Epithelial cell of esophagus (primary cell): ENCODE measurements around the gene SP5.

ENCODE experiments used
- DNase-seq: peaks from one replicate; pipeline ENCODE4 v3.0.0; 2010; ENCODE audit warnings: low read depth
- H3K4me3 ChIP-seq: 2 replicates; pipeline ENCODE4 v1.5.1; 2011; ENCODE audit warnings: mild to moderate bottlenecking, low read length, control low read depth
- TF ChIP-seq, protein P1 (sequence below): IDR thresholded peaks from 2 replicates; pipeline ENCODE4 v1.5.1; 2011; ENCODE audit warnings: low read depth, mild to moderate bottlenecking, low read length, control low read depth, inconsistent platforms; ENCODE audit not compliant: insufficient read depth; ENCODE audit errors: missing control alignments

Gene SP5

DNA sequence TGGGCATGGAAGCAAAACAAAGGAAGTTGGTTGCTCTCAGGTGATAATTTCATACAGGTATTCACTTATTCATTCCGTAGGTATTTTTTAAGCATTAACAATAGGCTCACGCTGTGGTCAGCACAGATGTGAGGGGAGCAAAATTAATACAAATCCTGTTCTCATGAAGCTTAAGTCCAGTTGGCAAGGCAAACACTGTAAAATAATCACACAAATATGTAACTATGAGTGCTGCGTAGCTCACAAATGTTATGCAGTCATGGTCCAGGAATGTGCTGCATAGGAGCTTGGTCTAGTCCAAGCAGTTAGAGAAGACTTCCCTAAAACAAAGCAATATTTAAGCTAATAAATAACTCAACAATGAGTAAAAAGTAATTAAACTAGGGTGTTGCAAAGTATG lies 23.9 kb downstream of the SP5 start:
- peak; percentile 93 for DNase-seq
- TF ChIP-seq, protein P1, sequence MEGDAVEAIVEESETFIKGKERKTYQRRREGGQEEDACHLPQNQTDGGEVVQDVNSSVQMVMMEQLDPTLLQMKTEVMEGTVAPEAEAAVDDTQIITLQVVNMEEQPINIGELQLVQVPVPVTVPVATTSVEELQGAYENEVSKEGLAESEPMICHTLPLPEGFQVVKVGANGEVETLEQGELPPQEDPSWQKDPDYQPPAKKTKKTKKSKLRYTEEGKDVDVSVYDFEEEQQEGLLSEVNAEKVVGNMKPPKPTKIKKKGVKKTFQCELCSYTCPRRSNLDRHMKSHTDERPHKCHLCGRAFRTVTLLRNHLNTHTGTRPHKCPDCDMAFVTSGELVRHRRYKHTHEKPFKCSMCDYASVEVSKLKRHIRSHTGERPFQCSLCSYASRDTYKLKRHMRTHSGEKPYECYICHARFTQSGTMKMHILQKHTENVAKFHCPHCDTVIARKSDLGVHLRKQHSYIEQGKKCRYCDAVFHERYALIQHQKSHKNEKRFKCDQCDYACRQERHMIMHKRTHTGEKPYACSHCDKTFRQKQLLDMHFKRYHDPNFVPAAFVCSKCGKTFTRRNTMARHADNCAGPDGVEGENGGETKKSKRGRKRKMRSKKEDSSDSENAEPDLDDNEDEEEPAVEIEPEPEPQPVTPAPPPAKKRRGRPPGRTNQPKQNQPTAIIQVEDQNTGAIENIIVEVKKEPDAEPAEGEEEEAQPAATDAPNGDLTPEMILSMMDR = no peak
- no peak overlapping the region for H3K4me3 ChIP-seq

DNA sequence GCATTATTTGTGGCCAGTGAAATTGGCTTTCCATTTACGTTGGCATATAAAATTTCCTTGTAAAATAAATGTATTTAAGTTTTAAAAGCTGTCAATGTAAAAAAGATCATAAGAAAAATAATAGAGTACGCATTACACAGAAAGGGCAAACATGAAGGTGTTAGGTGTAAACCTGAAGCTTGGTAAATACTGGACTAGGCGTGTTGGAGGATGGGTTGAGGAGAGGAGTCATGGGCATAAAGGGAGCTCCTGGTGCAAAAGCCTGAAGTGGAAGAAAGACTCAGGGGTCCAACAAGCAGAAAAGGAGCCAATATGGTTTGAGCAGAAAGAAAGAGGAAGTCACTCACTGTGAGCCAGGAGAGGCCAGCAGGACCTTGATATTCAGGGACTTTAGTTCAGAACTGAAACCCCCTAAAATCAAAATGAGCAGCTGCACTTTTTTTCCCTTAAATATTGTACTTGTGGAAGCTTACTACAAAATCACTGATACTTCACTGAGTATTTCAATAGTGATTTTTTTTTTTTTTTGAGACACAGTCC lies 24.4 kb downstream of the SP5 start:
- no peak overlapping the region for H3K4me3 ChIP-seq
- DNase-seq = no peak
- TF ChIP-seq, protein P1 = no peak

DNA sequence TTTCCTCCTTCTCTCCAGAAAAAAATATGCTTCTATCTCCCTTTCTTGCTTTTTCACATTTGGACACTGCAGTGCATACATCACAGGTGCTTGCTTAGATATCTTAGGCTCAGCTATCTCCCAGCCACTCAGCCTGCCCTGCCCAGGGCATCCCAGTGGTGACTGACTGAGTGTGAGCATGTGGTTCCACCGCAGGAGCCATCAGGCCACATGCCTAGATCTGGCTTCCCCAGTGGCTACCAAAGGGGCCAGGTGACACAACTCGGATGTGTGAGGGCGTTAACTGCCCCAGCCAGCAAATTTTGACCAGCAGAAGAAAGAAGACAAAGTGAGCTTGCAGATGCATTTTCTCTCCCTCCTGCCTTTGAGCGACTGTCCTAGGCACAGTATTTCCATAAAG lies 25.5 kb downstream of the SP5 start:
- no peak for DNase-seq
- TF ChIP-seq, protein P1 = no peak
- no peak overlapping the region for H3K4me3 ChIP-seq

DNA sequence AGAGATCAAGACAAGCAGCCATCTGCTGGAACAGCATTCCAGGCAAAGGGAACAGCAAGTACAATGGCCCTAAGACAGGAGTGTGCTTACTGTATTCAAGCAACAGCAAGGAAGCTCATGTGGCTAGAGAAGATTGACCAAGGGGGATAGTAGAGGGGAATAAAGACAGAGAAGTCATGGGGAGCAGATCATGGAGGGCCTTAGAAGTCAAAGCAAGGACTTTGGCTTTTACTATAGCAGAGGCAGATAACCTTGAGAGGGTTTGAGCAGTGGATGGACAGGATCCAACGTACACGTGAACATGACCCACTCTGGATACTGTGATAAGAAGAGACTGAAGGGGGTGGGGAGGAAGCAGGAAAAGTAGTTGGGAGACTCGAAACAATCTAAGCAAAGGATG lies 26.9 kb downstream of the SP5 start:
- TF ChIP-seq, protein P1 = no peak
- DNase-seq = no peak
- no peak overlapping the region for H3K4me3 ChIP-seq

DNA sequence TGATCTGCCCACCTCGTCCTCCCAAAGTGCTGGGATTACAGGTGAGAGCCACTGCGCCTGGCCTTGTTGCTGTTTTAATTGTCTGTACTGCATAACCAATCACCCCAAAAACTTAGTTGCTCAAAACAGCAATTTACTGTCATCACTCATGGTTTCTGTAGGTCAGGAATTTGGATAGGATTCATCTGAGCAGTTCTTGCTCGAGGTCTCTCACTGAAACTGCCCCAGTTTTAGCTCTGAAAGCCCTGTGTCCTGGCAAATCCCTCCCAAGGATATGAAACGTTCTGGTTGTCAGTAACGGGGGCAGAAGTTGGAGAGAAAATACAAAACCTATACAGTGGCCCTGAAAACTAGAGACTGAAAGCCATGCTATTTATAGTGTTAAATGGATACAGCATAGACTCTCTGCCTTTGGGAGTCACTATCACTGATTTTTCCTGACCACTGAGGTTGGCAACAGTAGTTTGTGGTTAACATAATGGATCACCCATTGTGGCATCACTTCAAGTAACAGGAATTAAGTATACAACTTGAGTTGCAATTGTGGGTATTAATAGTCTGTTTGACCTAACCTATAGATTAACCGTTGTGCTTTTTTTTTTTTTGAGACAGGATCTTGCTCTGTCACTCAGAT lies 27.9 kb downstream of the SP5 start:
- TF ChIP-seq, protein P1 = no peak
- H3K4me3 ChIP-seq = no peak overlapping the region
- DNase-seq = no peak

DNA sequence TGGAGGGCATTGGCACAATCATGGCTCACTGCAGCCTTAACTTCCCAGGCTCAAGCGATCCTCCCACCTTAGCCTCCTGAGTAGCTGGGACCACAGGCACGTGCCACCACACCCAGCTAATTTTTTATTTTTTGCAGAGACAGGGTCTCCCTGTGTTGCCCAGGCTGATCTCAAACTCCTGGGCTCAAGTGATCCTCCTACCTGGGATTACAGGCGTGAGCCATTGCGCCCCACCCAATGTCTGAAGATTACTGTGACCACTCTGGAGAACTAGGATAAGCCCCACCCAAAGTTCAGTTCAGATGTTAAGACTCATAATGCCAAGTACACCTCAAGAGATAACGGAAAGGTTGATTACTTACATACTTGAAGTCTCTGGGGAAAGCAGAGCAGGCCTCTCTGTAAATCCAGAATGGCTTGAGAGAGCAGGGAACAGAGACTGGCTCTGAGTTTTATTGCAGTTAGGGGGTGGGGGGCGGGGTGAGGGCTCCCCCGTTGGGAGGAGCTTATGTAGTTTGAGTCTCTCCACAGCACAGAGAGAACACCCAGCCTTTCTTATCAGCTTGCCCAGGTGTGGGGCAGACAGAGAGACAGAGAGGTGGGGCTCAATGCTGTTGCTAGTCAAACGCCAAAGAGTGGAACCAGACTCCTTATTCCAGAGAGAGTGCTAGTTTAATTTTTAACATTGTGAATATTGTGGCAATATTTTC lies 28.5 kb downstream of the SP5 start:
- no peak overlapping the region for H3K4me3 ChIP-seq
- TF ChIP-seq, protein P1 = no peak
- no peak for DNase-seq
